CD14-positive monocyte (primary cell): Measurements from ENCODE around the gene AOX1. TPM values are rescaled to one million over a fixed set of nuclear protein-coding genes. Genes with fewer than 3 reads are reported as not detected.
A peak's percentile ranks its signal among the peaks of the same experiment; 100 is the strongest.

Source experiments
- DNase-seq, 3 donors: peaks; one replicate each; pipeline ENCODE4 v3.0.0-alpha.2; 2011 to 2022
- H2AFZ ChIP-seq: 2 replicates; pipeline ENCODE4 v1.6.0; 2012; ENCODE audit warnings: mild to moderate bottlenecking, low read depth, low read length, inconsistent platforms; ENCODE audit not compliant: insufficient read depth, poor library complexity, severe bottlenecking
- H3K27ac ChIP-seq, 2 donors: 1 replicate in 1 of 2; 2 replicates in 1 of 2; pipeline ENCODE4 v1.5.1; 2012 to 2013; ENCODE audit warnings: low read length in 2 of 2, control low read depth in 1 of 2, inconsistent platforms in 1 of 2, low read depth in 1 of 2, mild to moderate bottlenecking in 1 of 2
- H3K27me3 ChIP-seq, 2 donors: one replicate each; pipeline versions ENCODE4 v1.6.0 to v1.6.1; 2011 to 2013; ENCODE audit warnings: low read length in 2 of 2; ENCODE audit not compliant: control insufficient read depth in 2 of 2, insufficient read depth in 2 of 2
- H3K36me3 ChIP-seq, 2 donors: replicated peaks in 1 of 2; 1 replicate in 1 of 2; 2 replicates in 1 of 2; pipeline versions ENCODE4 v1.5.1 to v1.6.1; 2012 to 2013; ENCODE audit warnings: low read length in 2 of 2, control low read depth in 1 of 2, inconsistent platforms in 1 of 2, mild to moderate bottlenecking in 1 of 2; ENCODE audit not compliant: insufficient read depth in 2 of 2, control insufficient read depth in 1 of 2
- H3K4me1 ChIP-seq, 2 donors: 1 replicate in 1 of 2; 2 replicates in 1 of 2; pipeline versions ENCODE4 v1.5.1 to v1.6.1; 2012 to 2013; ENCODE audit warnings: low read length in 2 of 2, control low read depth in 1 of 2, inconsistent platforms in 1 of 2, mild to moderate bottlenecking in 1 of 2, moderate library complexity in 1 of 2; ENCODE audit not compliant: insufficient read depth in 2 of 2, control insufficient read depth in 1 of 2
- H3K4me2 ChIP-seq: replicated peaks from 2 replicates; pipeline ENCODE3; 2012; ENCODE audit warnings: low read length, moderate library complexity, mild to moderate bottlenecking; ENCODE audit not compliant: poor library complexity, severe bottlenecking; ENCODE audit errors: extremely low read depth
- H3K4me3 ChIP-seq, 3 experiments: fragments of 200-600 bp in 1 of 3; sonication (generic) in 1 of 3; replicated peaks in 1 of 3; 1 replicate in 2 of 3; 2 replicates in 1 of 3; pipeline ENCODE4 v1.5.1; 2011 to 2013; ENCODE audit warnings: low read length in 3 of 3, mild to moderate bottlenecking in 3 of 3, control low read depth in 2 of 3, low read depth in 2 of 3, inconsistent platforms in 1 of 3, moderate library complexity in 1 of 3
- H3K79me2 ChIP-seq: 2 replicates; pipeline ENCODE4 v1.6.0; 2012; ENCODE audit warnings: mild to moderate bottlenecking, control low read depth, inconsistent platforms, low read length, moderate library complexity; ENCODE audit not compliant: insufficient read depth
- H3K9ac ChIP-seq: 2 replicates; pipeline ENCODE4 v1.6.0; 2017; ENCODE audit warnings: low read length, mild to moderate bottlenecking; ENCODE audit not compliant: insufficient read depth, poor library complexity, severe bottlenecking
- H3K9me3 ChIP-seq, 2 donors: replicated peaks in 1 of 2; 1 replicate in 1 of 2; 2 replicates in 1 of 2; pipeline versions ENCODE4 v1.5.1 to v1.6.1; 2012 to 2013; ENCODE audit warnings: low read length in 2 of 2, control low read depth in 1 of 2; ENCODE audit not compliant: control insufficient read depth in 1 of 2, insufficient read depth in 1 of 2
- H4K20me1 ChIP-seq: 2 replicates; pipeline ENCODE4 v1.6.0; 2012; ENCODE audit warnings: mild to moderate bottlenecking, low read length, control low read depth, moderate library complexity; ENCODE audit not compliant: insufficient read depth
- H3K27ac Mint-ChIP-seq, 7 donors: one replicate each; pipeline ENCODE4 v1.8.0; 2020; ENCODE audit warnings: mild to moderate bottlenecking in 7 of 7, mixed read lengths in 7 of 7, moderate library complexity in 6 of 7, inconsistent platforms in 2 of 7
- H3K27me3 Mint-ChIP-seq, 3 donors: one replicate each; pipeline ENCODE4 v1.8.0; 2021 to 2022; ENCODE audit warnings: low read depth in 3 of 3, mild to moderate bottlenecking in 3 of 3, mixed read lengths in 3 of 3, moderate library complexity in 3 of 3, inconsistent platforms in 1 of 3
- H3K36me3 Mint-ChIP-seq, 2 donors: one replicate each; pipeline ENCODE4 v1.8.0; 2020; ENCODE audit warnings: mixed read lengths in 2 of 2, inconsistent platforms in 1 of 2, mild to moderate bottlenecking in 1 of 2
- H3K4me1 Mint-ChIP-seq: one replicate; pipeline ENCODE4 v1.8.0; 2020; ENCODE audit warnings: mild to moderate bottlenecking, mixed read lengths
- H3K4me3 Mint-ChIP-seq, 2 donors: one replicate each; pipeline ENCODE4 v1.8.0; 2020; ENCODE audit warnings: mild to moderate bottlenecking in 2 of 2, mixed read lengths in 2 of 2, moderate library complexity in 1 of 2
- H3K9me3 Mint-ChIP-seq, 7 donors: one replicate each; pipeline ENCODE4 v1.8.0; 2020 to 2022; ENCODE audit warnings: mixed read lengths in 7 of 7, mild to moderate bottlenecking in 6 of 7, moderate library complexity in 6 of 7, inconsistent platforms in 2 of 7
- CTCF ChIP-seq: fragments of 200-600 bp; IDR thresholded peaks from one replicate; pipeline ENCODE4 v1.8.0; 2022; ENCODE audit warnings: antibody characterized with exemption, mild to moderate bottlenecking
- WGBS: methylation state at CpG from one replicate; pipeline ENCODE4 v1.1.5; 2013; ENCODE audit warnings: missing lambda C conversion rate; ENCODE audit not compliant: insufficient coverage; 5-methylcytosine and 5-hydroxymethylcytosine counted together
- intact Hi-C, 2 donors: fragments of 100-400 bp; cut with micrococcal nuclease; formaldehyde crosslinking; loops; one replicate each; pipeline versions ENCODE4 v1.15.0 to v1.15.1; 2023
- polyA plus RNA-seq, 3 donors: library from polyadenylated mRNA; depleted of rRNA in 1 of 3; unstranded in 2 of 3; stranded (reverse) in 1 of 3; fragments of 300-500 nt in 2 of 3; fragments of >200 nt in 1 of 3; fragmentation: Illumina TruSeq in 2 of 3; gene quantifications; 1 replicate in 2 of 3; 2 replicates in 1 of 3; pipeline ENCODE4 v1.2.3, GENCODE V29; 2012 to 2021

The AOX1 gene
- polyA plus RNA-seq, 3 donors: 0.16 TPM; not detected in 2

- no peak overlapping the region for H3K9ac ChIP-seq
- peaks cover 36 to 43% of the 10 kb centered on the region in 2 donors for H3K4me1 ChIP-seq
- H3K27me3 ChIP-seq: no peaks in the 10 kb centered on the region
- Mint-ChIP-seq H3K36me3 (no peaks in the 10 kb centered on the region), H3K4me3 (peak overlapping the region; percentile 13 to 64), H3K27ac (peak overlapping the region in 6 of 7 donors; percentile 45 to 88 (median 68)), H3K9me3 (no peaks in the 10 kb centered on the region), H3K27me3 (peaks cover 0 to 3% (median 0%) of the 10 kb centered on the region in 3 donors), H3K4me1 (peaks cover 39% of the 10 kb centered on the region)
- peak overlapping the region; percentile 61 for H3K4me2 ChIP-seq
- peak in 1 of 3 donors; percentile 11 for DNase-seq
- WGBS: 0% methylated on average over 1 of the region's 4 CpGs
- H3K27ac ChIP-seq: peak overlapping the region in 1 of 2 donors; percentile 80
- peak overlapping the region; percentile 2 to 56 (median 36) for H3K4me3 ChIP-seq
- intact Hi-C loops: loop anchor here in 1 of 2 donors (10.0 kb wide), 1 partner anchor 198 kb away; the partner anchor contains the start of gene BZW1
- H2AFZ ChIP-seq: peak overlapping the region; percentile 72
- H3K36me3 ChIP-seq: no peaks in the 10 kb centered on the region
- H4K20me1 ChIP-seq: no peaks in the 10 kb centered on the region
- no peak for TF ChIP-seq CTCF
- no peaks in the 10 kb centered on the region for H3K79me2 ChIP-seq
- no peaks in the 10 kb centered on the region for H3K9me3 ChIP-seq
These were observed 30.8 kb downstream of the AOX1 start for GRCh38 chr2:200616656-200617055.

- H3K27me3 ChIP-seq: no peaks in the 10 kb centered on the region
- WGBS: 33% methylated on average over 2 of the region's 6 CpGs
- TF ChIP-seq CTCF: no peak
- Mint-ChIP-seq H3K4me3 (peak overlapping the region in 1 of 2 donors; percentile 29), H3K9me3 (no peaks in the 10 kb centered on the region), H3K4me1 (peaks cover 39% of the 10 kb centered on the region), H3K27ac (peak overlapping the region in 4 of 7 donors; percentile 6 to 88 (median 51)), H3K36me3 (no peaks in the 10 kb centered on the region), H3K27me3 (peaks cover 0 to under 1% (median 0%) of the 10 kb centered on the region in 3 donors)
- no peaks in the 10 kb centered on the region for H3K79me2 ChIP-seq
- intact Hi-C loops: loop anchor here in 1 of 2 donors (10.0 kb wide), 1 partner anchor 197 kb away; the partner anchor contains the start of gene BZW1
- no peak overlapping the region for H3K4me3 ChIP-seq
- no peaks in the 10 kb centered on the region for H3K36me3 ChIP-seq
- H3K27ac ChIP-seq: peak overlapping the region in 1 of 2 donors; percentile 80
- H3K4me1 ChIP-seq: peaks cover 36 to 43% of the 10 kb centered on the region in 2 donors
- no peak overlapping the region for H3K9ac ChIP-seq
- DNase-seq: no peak
- H4K20me1 ChIP-seq: no peaks in the 10 kb centered on the region
- H3K4me2 ChIP-seq: peak overlapping the region; percentile 61
- H2AFZ ChIP-seq: peak overlapping the region; percentile 72
- H3K9me3 ChIP-seq: no peaks in the 10 kb centered on the region
These were observed 31.6 kb downstream of the AOX1 start for GRCh38 chr2:200617156-200618053.
